HEK293T (cell line): Measurements from ENCODE around the gene CRNKL1.
"Not testable (repeated sequence)": the region's sequence is repeated elsewhere in the genome, so short reads cannot be mapped to it uniquely, and the experiment has no call there.

ENCODE experiments used
- CTCF ChIA-PET: fragments of 350-600 bp; formaldehyde crosslinking; extraction: SDS; loops from one replicate; lab custom pipeline; 2021; ENCODE audit warnings: antibody characterized with exemption, inconsistent platforms; lab: Yijun Ruan, JAX
- POLR2A ChIA-PET: fragments of 350-600 bp; formaldehyde crosslinking; extraction: SDS; loops from one replicate; lab custom pipeline; 2020; ENCODE audit warnings: antibody characterized with exemption, inconsistent platforms; lab: Yijun Ruan, JAX
- DNase-seq: peaks from one replicate; pipeline ENCODE4 v3.0.0; 2012; ENCODE audit warnings: mixed read lengths; ENCODE audit errors: extremely low spot score
- ARNT ChIP-seq: fragments of 450-650 bp; IDR thresholded peaks from 2 replicates; pipeline ENCODE4 v1.6.1; 2017; ENCODE audit warnings: mild to moderate bottlenecking
- BHLHE40 ChIP-seq: fragments of 450-650 bp; IDR thresholded peaks from 2 replicates; pipeline ENCODE4 v1.6.1; 2016; ENCODE audit warnings: mild to moderate bottlenecking, moderate library complexity, borderline replicate concordance
- CTBP1 ChIP-seq: fragments of 450-650 bp; IDR thresholded peaks from 2 replicates; pipeline ENCODE4 v1.6.1; 2016; ENCODE audit warnings: borderline replicate concordance
- ELF4 ChIP-seq: fragments of 450-650 bp; IDR thresholded peaks from 2 replicates; pipeline ENCODE4 v1.6.1; 2017; ENCODE audit warnings: antibody characterized with exemption
- FOXA1 ChIP-seq: fragments of 450-650 bp; IDR thresholded peaks from 2 replicates; pipeline ENCODE4 v1.6.1; 2016; ENCODE audit warnings: mild to moderate bottlenecking
- FOXK2 ChIP-seq: fragments of 450-650 bp; IDR thresholded peaks from 2 replicates; pipeline ENCODE4 v1.6.1; 2016; ENCODE audit warnings: mild to moderate bottlenecking
- FOXM1 ChIP-seq: fragments of 450-650 bp; IDR thresholded peaks from 2 replicates; pipeline ENCODE4 v1.6.1; 2017; ENCODE audit warnings: mild to moderate bottlenecking, borderline replicate concordance
- HDGF ChIP-seq: fragments of 450-650 bp; IDR thresholded peaks from 2 replicates; pipeline ENCODE4 v1.6.1; 2017; ENCODE audit warnings: antibody characterized with exemption, borderline replicate concordance
- L3MBTL2 ChIP-seq: fragments of 450-650 bp; conservative IDR thresholded peaks from 2 replicates; pipeline ENCODE4 v1.6.1; 2016; ENCODE audit warnings: mild to moderate bottlenecking
- LEF1 ChIP-seq: fragments of 450-650 bp; IDR thresholded peaks from 2 replicates; pipeline ENCODE4 v1.6.1; 2017; ENCODE audit warnings: mild to moderate bottlenecking, borderline replicate concordance
- NFRKB ChIP-seq: fragments of 450-650 bp; IDR thresholded peaks from 2 replicates; pipeline ENCODE4 v1.6.1; 2016; ENCODE audit warnings: mild to moderate bottlenecking, moderate library complexity
- PKNOX1 ChIP-seq: fragments of 450-650 bp; IDR thresholded peaks from 2 replicates; pipeline ENCODE4 v1.6.1; 2016
- SP1 ChIP-seq: fragments of 450-650 bp; IDR thresholded peaks from 2 replicates; pipeline ENCODE4 v1.6.1; 2017
- SUZ12 ChIP-seq: fragments of 450-650 bp; IDR thresholded peaks from 2 replicates; pipeline ENCODE4 v1.6.1; 2016; ENCODE audit warnings: mild to moderate bottlenecking
- TARDBP ChIP-seq: fragments of 450-650 bp; IDR thresholded peaks from 2 replicates; pipeline ENCODE4 v1.6.1; 2016
- ZNF384 ChIP-seq: fragments of 450-650 bp; IDR thresholded peaks from 2 replicates; pipeline ENCODE4 v1.6.1; 2016

Gene CRNKL1

GRCh38 chr20:20005342-20005741 is 46.9 kb downstream of the CRNKL1 start:
- DNase-seq, result no peak
- ChIA-PET POLR2A (interaction anchor here (1.3 kb wide), 1 partner anchor 12 kb away, joined by 5 read pairs; the partner anchor contains the start of gene NAA20), CTCF (no interaction called here)
- no peak for TF ChIP-seq CTBP1
- TF ChIP-seq FOXA1, result no peak
- TF ChIP-seq BHLHE40, result no peak
- no peak for TF ChIP-seq TARDBP
- TF ChIP-seq PKNOX1, result no peak
- TF ChIP-seq SUZ12, result no peak
- no peak for TF ChIP-seq SP1
- no peak for TF ChIP-seq FOXM1
- no peak for TF ChIP-seq HDGF
- no peak for TF ChIP-seq ARNT
- no peak for TF ChIP-seq L3MBTL2
- no peak for TF ChIP-seq LEF1
- TF ChIP-seq ELF4, result no peak
- no peak for TF ChIP-seq NFRKB
- no peak for TF ChIP-seq ZNF384
- TF ChIP-seq FOXK2, result no peak

- CTCF ChIA-PET, result interaction anchor here (0.6 kb wide), 1 partner anchor 26 kb away, joined by 4 read pairs; no protein-coding TSS in a partner anchor
- POLR2A ChIA-PET, DNase-seq: not testable (repeated sequence)
These were observed 48.3 kb downstream of the CRNKL1 start for GRCh38 chr20:20003955-20004322.

DNA sequence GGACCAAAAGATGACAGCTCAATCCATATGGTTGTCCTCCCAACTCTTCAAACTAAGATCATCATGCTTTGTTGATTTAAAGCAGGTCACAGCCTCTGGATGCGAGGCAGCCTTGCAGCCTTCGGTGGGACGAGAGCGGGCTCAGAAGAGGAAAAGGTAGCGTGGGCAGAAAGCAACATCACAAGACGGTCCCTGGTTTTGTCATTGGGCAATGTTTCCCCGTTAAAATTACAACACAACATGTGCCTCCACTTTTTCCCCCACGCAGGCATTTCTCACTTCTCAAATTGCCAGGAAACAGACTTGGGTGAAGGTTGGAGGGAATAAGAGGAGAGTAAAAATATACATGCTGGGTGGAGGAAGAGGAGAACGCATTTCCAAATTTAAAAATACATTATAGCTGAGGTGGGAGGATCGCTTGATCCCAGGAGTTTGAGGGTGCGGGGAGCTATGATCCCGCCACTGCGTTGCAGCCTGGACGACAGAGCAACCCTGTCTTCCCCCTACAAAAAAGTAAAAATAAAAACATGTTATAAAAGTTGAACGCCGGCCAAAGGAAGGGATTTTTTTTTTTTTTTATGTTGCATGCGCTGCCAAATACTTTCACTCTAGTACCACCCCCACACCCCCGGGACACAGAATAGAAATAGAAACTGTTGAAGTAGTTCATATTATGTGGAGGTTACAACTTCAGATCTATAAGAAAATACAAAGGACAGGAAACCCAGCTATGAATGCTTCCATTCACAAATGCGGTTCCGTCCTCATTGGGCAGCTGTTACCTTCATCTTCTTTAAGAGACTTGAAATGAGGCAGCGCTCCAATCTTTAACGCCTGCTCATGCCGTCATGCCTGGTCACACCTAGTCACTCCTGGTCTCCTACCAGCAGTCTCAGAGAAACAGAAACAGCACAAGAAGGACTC is 49.0 kb downstream of the CRNKL1 start:
- DNase-seq, result no peak
- ChIA-PET POLR2A (no interaction called here), CTCF (interaction anchor here (0.5 to 0.6 kb wide), 2 partner anchors 10 to 25 kb away, joined by 3 to 4 read pairs; no protein-coding TSS in a partner anchor)
- TF ChIP-seq L3MBTL2, result peak; percentile 70
- no peak for TF ChIP-seq HDGF
- no peak for TF ChIP-seq CTBP1
- no peak for TF ChIP-seq BHLHE40
- no peak for TF ChIP-seq FOXM1
- no peak for TF ChIP-seq ARNT
- TF ChIP-seq NFRKB, result no peak
- no peak for TF ChIP-seq SP1
- no peak for TF ChIP-seq FOXA1
- no peak for TF ChIP-seq FOXK2
- no peak for TF ChIP-seq ELF4
- no peak for TF ChIP-seq ZNF384
- TF ChIP-seq PKNOX1, result 0 out of 2 replicates have a peak, but pooled peaks have one; percentile 1
- no peak for TF ChIP-seq LEF1
- TF ChIP-seq TARDBP, result no peak
- no peak for TF ChIP-seq SUZ12

DNA sequence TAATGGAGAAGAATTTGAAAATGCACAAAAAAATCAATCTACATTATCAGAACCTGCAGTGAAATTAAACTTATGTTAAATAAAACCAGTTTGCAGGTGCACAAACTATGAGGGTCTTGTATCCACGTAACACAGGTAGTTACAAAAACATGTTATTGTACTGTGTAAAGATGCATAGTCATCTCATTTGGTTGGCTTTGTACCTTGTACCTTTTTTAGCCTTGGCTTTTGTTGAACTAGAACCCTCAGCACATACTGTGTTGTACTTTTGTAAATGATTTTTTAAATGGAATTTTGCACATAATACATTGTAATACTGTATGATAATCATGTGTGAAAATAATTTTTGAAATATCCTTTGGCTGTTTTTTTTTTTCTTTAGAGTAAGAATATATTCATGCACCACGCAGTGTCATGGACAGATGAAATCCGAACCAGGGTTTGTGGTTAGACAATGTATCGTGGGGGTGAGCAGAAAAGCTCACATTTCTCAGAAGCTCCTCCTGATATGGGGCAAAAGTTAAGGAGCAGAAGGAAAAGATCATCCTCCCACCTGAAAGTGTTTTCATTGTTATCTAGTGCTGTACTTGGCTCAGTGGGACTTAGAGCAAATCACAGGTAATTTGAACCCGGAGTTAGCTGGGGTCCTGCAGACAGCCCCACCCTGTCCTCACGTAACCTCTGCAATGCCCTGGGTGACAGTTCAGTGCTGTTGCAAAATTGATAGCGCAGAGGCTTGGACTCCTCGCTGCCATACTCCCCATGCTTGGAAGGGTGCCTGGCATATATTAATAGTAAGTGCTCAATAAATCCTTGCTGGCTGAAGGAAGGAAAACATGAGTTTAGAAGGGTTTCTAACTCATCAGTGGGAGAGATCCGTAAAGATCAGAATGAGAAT is 49.9 kb downstream of the CRNKL1 start:
- DNase-seq, result no peak
- CTCF ChIA-PET, result interaction anchor here (0.5 kb wide), 1 partner anchor 9 kb away, joined by 3 read pairs; no protein-coding TSS in a partner anchor
- POLR2A ChIA-PET, result no interaction called here
- TF ChIP-seq FOXM1 (no peak), NFRKB (no peak), PKNOX1 (peak; percentile 72), LEF1 (no peak), CTBP1 (no peak)

- no peak for DNase-seq
- ChIA-PET POLR2A (no interaction called here), CTCF (interaction anchor here (0.6 kb wide), 1 partner anchor 373 kb away, joined by 3 read pairs; no protein-coding TSS in a partner anchor)
- no peak for TF ChIP-seq ELF4
- no peak for TF ChIP-seq FOXK2
- TF ChIP-seq L3MBTL2, result no peak
- no peak for TF ChIP-seq ARNT
- TF ChIP-seq FOXA1, result no peak
These were observed 51.9 kb downstream of the CRNKL1 start for GRCh38 chr20:20000211-20000968.
